Vagina (tissue), 2 donors: ENCODE results near the gene ROR1.

Experiments used
- CTCF ChIP-seq, 3 experiments: fragments of 450-650 bp in 2 of 3; fragments of 200-600 bp in 1 of 3; sonication (generic) in 1 of 3; IDR thresholded peaks; one replicate each; pipeline ENCODE4 v1.5.1; 2017 to 2019; ENCODE audit warnings: antibody characterized with exemption in 3 of 3, mild to moderate bottlenecking in 2 of 3, moderate library complexity in 2 of 3
- POLR2A ChIP-seq, 2 donors: fragments of 450-650 bp; IDR thresholded peaks; one replicate each; pipeline ENCODE4 v1.6.1; 2017; ENCODE audit warnings: antibody characterized with exemption in 2 of 2, mild to moderate bottlenecking in 2 of 2, moderate library complexity in 2 of 2
- POLR2AphosphoS5 ChIP-seq, 2 donors: sonication (generic); formaldehyde crosslinking; IDR thresholded peaks; one replicate each; pipeline ENCODE4 v1.9.0; 2017; ENCODE audit warnings: antibody characterized with exemption in 2 of 2, mild to moderate bottlenecking in 2 of 2, low read depth in 1 of 2; ENCODE audit not compliant: insufficient read depth in 1 of 2

GRCh38 chr1:63921359-63921758, 147.5 kb downstream of the ROR1 start:
- TF ChIP-seq CTCF (IDR thresholded peaks at IDR 0.05): no peak
- TF ChIP-seq POLR2A (IDR thresholded peaks at IDR 0.05): no peak
- no peak for TF ChIP-seq POLR2AphosphoS5 (IDR thresholded peaks at IDR 0.05; ENCODE audit: insufficient read depth in 1 of 2, low read depth in 1 of 2)
